ENCODE measurements around the gene RAB40B. TPM values are rescaled to one million over a fixed set of nuclear protein-coding genes. Genes with fewer than 3 reads are reported as not detected.
A peak's percentile ranks its signal among the peaks of the same experiment; 100 is the strongest.

RAB40B gene
- polyA plus RNA-seq, 1 of the 3 experiments (the other 2 are of a cell fraction), result 20.7 TPM

GRCh38 chr17:82743344-82744219 lies 45.1 kb upstream of the RAB40B start:
- ChIA-PET POLR2A (interaction anchor here (0.6 to 1.3 kb wide), 2 partner anchors 27 kb away, joined by 3 to 4 read pairs; partner anchors contain the start of gene FN3KRP), CTCF (no interaction called here)
- Histone ChIP-seq H3K27me3 (ENCODE audit: insufficient read depth) (no peaks in the 10 kb centered on the region), H3K4me3 (ENCODE audit: low read depth in 2 of 2, low read length in 1 of 2) (no peak overlapping the region), H3F3A (replicated peaks; ENCODE audit: insufficient read depth) (no peaks in the 10 kb centered on the region), H2AFZ (ENCODE audit: low read depth) (no peak overlapping the region), H3K9me3 (peaks cover 11% of the 10 kb centered on the region; the same call in 1 of the 2 replicates), H3K4me1 (ENCODE audit: control insufficient read depth in 1 of 2, insufficient read depth in 2 of 2, low read depth in 1 of 2, low read length in 1 of 2) (no peaks in the 10 kb centered on the region), H3K79me2 (ENCODE audit: insufficient read depth) (no peaks in the 10 kb centered on the region), H3K9ac (no peak overlapping the region), H3K9me2 (no peaks in the 10 kb centered on the region), H3K4me2 (no peak overlapping the region), H3K27ac (ENCODE audit: low read depth in 2 of 2, low read length in 1 of 2) (no peak overlapping the region), H3K36me3 (replicated peaks in 1 of 2; ENCODE audit: control insufficient read depth in 1 of 2, insufficient read depth in 2 of 2, low read length in 1 of 2) (peaks cover 17 to 43% of the 10 kb centered on the region in 2 experiments), H4K20me1 (ENCODE audit: insufficient read depth) (no peaks in the 10 kb centered on the region)
- no peak for DNase-seq
- TF ChIP-seq RFX5 (IDR thresholded peaks at IDR 0.05; ENCODE audit: low read length), result no peak
- TF ChIP-seq GATA2 (CRISPR knock-in tag; IDR thresholded peaks at IDR 0.05), result no peak
- no peak for TF ChIP-seq FOSL2 (IDR thresholded peaks at IDR 0.05; ENCODE audit: borderline replicate concordance, low read depth)
- no peak for TF ChIP-seq CHD2 (IDR thresholded peaks at IDR 0.05; ENCODE audit: low read length, partially characterized antibody)
- no peak for TF ChIP-seq JUND (IDR thresholded peaks at IDR 0.05)
- WGBS (ENCODE audit: low lambda C conversion rate), result 86% methylated on average over 16 of the region's 16 CpGs

DNA sequence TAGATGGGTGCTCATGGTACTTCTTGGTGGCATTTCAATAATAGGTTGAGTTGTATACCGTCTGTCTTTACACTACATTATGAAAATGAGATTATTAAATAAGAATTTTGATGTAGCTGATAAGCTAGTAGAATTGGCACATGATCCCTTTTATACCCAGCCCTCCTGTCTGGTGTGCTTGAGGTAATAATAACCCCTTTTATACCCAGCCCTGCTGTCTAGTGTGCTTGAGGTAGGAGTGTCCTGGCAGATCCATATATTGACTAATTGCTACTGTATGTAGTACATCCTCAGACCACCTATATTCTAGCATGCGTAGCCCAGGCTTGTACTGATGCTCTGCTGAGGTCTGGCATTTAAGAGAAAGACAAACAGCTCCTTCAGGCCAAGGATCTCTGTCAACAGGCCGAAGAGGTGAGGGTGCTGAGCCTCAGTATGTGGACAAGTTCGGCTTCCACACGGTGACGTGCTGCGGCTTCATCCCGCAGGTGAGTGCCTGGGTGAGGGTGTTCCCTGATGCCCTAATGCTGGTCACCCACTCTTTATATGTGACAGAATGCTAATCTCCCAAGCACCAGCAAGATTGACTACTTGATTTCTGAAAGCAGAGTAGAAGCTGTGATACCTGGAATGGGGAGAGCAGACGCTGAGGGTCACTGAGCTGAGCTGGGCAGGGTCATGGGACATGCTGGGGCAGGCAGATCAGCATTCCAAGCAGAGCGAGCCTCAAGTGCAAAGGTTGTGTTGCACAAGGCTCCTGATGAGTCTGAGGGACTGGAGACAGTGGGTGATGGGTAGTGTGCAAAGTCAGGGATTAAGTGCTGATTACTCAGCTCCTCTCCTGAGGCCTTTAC lies 42.6 kb upstream of the RAB40B start:
- POLR2A ChIA-PET, result no interaction called here
- 93% methylated on average over 10 of the region's 10 CpGs for WGBS (ENCODE audit: low lambda C conversion rate)
- Histone ChIP-seq H3K27ac (ENCODE audit: low read depth in 2 of 2, low read length in 1 of 2) (no peak overlapping the region), H3K36me3 (replicated peaks in 1 of 2; ENCODE audit: control insufficient read depth in 1 of 2, insufficient read depth in 2 of 2, low read length in 1 of 2) (peaks cover 17 to 33% of the 10 kb centered on the region in 2 experiments), H2AFZ (ENCODE audit: low read depth) (no peak overlapping the region), H4K20me1 (ENCODE audit: insufficient read depth) (no peaks in the 10 kb centered on the region), H3F3A (replicated peaks; ENCODE audit: insufficient read depth) (no peaks in the 10 kb centered on the region), H3K9me3 (peaks cover 11% of the 10 kb centered on the region; the same call in 1 of the 2 replicates), H3K9ac (no peak overlapping the region), H3K79me2 (ENCODE audit: insufficient read depth) (no peaks in the 10 kb centered on the region), H3K4me3 (ENCODE audit: low read depth in 2 of 2, low read length in 1 of 2) (peak overlapping the region in 1 of 2 experiments; percentile 3; a peak in 1 of 4 replicates), H3K4me1 (ENCODE audit: control insufficient read depth in 1 of 2, insufficient read depth in 2 of 2, low read depth in 1 of 2, low read length in 1 of 2) (no peaks in the 10 kb centered on the region; a peak in 1 of 4 replicates), H3K4me2 (no peak overlapping the region), H3K9me2 (no peaks in the 10 kb centered on the region), H3K27me3 (ENCODE audit: insufficient read depth) (no peaks in the 10 kb centered on the region)
- CTCF ChIA-PET, result no interaction called here
- no peak for DNase-seq
- no peak for TF ChIP-seq CTCF (IDR thresholded peaks at IDR 0.05)
- TF ChIP-seq FOXM1 (IDR thresholded peaks at IDR 0.05; ENCODE audit: low read depth), result no peak
- TF ChIP-seq, protein P1, sequence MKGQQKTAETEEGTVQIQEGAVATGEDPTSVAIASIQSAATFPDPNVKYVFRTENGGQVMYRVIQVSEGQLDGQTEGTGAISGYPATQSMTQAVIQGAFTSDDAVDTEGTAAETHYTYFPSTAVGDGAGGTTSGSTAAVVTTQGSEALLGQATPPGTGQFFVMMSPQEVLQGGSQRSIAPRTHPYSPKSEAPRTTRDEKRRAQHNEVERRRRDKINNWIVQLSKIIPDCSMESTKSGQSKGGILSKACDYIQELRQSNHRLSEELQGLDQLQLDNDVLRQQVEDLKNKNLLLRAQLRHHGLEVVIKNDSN (IDR thresholded peaks at IDR 0.05; ENCODE audit: borderline replicate concordance, low read depth), result no peak
